ENCODE data around the gene TOR3A. TPM values are rescaled to one million over a fixed set of nuclear protein-coding genes. Genes with fewer than 3 reads are reported as not detected.

The TOR3A gene
- total and polyA plus RNA-seq, 10 of the 15 experiments (the other 5 are each of a cell fraction or from before 2014, with no cell fraction given) = 8.6 to 87.9 (median 46.3) TPM

GRCh38 chr1:179081687-179082332, at the start of gene TOR3A (continued):
- TF ChIP-seq IRF5 (IDR thresholded peaks at IDR 0.05; ENCODE audit: borderline replicate concordance) (no peak), ZNF592 (IDR thresholded peaks at IDR 0.05) (no peak), MTA3 (IDR thresholded peaks at IDR 0.05; ENCODE audit: borderline replicate concordance, low read length) (peak; percentile 21; the same call in 1 of the 2 replicates), RCOR1 (conservative IDR thresholded peaks at IDR 0.05; ENCODE audit: low read depth, low read length) (no peak), NBN (IDR thresholded peaks at IDR 0.05) (no peak), EZH2 (IDR thresholded peaks at IDR 0.05; ENCODE audit: borderline replicate concordance, control insufficient read depth, low read depth, low read length) (no peak), PKNOX1 (IDR thresholded peaks at IDR 0.05) (peak; percentile 97), CHD1 (IDR thresholded peaks at IDR 0.05; ENCODE audit: low read depth, low read length) (no peak), ESRRA (IDR thresholded peaks at IDR 0.05; ENCODE audit: low read length) (no peak), KDM1A (IDR thresholded peaks at IDR 0.05; ENCODE audit: borderline replicate concordance) (no peak), CHD2 (IDR thresholded peaks at IDR 0.05; ENCODE audit: borderline replicate concordance, low read depth, low read length) (peak; percentile 49; the same call in 1 of the 2 replicates), ZNF207 (IDR thresholded peaks at IDR 0.05; ENCODE audit: borderline replicate concordance) (0 out of 2 replicates have a peak, but pooled peaks have one; percentile 42), PAX8 (IDR thresholded peaks at IDR 0.05) (no peak), CREB1 (IDR thresholded peaks at IDR 0.05; ENCODE audit: low read depth) (peak; percentile 5), LARP7 (IDR thresholded peaks at IDR 0.05) (peak; percentile 76), ZNF687 (IDR thresholded peaks at IDR 0.05) (peak; percentile 17; the same call in 1 of the 2 replicates), RELA (IDR thresholded peaks at IDR 0.05; ENCODE audit: borderline replicate concordance, partially characterized antibody) (no peak), MAX (IDR thresholded peaks at IDR 0.05; ENCODE audit: low read depth, low read length) (peak; percentile 94), SIN3A (IDR thresholded peaks at IDR 0.05; ENCODE audit: low read depth, low read length) (no peak; the same call in 1 of the 2 replicates)
